ENCODE measurements around the gene CSTPP1. TPM values are rescaled to one million over a fixed set of nuclear protein-coding genes. Genes with fewer than 3 reads are reported as not detected.
"Not testable (repeated sequence)": the region's sequence is repeated elsewhere in the genome, so short reads cannot be mapped to it uniquely, and the experiment has no call there.

The CSTPP1 gene
- total RNA-seq, 6 experiments from 2014 or later, result 19.4 to 29.2 (median 27.1) TPM

DNA sequence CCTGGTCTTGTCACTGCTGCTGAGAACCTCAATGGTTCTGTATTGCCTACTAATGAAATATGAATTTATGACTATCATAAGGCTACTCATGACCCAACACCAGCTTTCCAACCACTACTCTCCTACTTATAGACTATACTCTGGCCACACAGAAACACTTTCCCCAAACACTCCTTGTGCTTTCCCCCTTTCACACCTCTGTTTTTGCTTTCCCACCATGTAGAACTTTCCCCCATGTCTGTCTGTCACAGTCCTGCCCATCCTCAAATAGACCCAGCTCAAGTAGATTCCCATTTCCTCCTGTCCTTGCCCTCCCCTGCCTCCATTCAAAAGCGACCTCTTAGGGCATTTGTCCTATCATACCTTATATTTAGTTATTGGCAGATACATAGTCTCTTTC lies 134.2 kb downstream of the CSTPP1 start:
- DNase-seq, result no peak
- H3K27me3 Mint-ChIP-seq (ENCODE audit: insufficient read depth), result peaks cover 5% of the 10 kb centered on the region
- no peaks in the 10 kb centered on the region for H3K9me3 Mint-ChIP-seq
- no peaks in the 10 kb centered on the region for H3K36me3 Mint-ChIP-seq (ENCODE audit: low read depth)
- no peak overlapping the region for H3K4me3 Mint-ChIP-seq
- TF ChIP-seq, protein P1, sequence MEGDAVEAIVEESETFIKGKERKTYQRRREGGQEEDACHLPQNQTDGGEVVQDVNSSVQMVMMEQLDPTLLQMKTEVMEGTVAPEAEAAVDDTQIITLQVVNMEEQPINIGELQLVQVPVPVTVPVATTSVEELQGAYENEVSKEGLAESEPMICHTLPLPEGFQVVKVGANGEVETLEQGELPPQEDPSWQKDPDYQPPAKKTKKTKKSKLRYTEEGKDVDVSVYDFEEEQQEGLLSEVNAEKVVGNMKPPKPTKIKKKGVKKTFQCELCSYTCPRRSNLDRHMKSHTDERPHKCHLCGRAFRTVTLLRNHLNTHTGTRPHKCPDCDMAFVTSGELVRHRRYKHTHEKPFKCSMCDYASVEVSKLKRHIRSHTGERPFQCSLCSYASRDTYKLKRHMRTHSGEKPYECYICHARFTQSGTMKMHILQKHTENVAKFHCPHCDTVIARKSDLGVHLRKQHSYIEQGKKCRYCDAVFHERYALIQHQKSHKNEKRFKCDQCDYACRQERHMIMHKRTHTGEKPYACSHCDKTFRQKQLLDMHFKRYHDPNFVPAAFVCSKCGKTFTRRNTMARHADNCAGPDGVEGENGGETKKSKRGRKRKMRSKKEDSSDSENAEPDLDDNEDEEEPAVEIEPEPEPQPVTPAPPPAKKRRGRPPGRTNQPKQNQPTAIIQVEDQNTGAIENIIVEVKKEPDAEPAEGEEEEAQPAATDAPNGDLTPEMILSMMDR (IDR thresholded peaks at IDR 0.05), result no peak
- no peak overlapping the region for H3K27ac Mint-ChIP-seq
- H3K4me1 Mint-ChIP-seq (ENCODE audit: low read depth), result peaks cover 29% of the 10 kb centered on the region

DNA sequence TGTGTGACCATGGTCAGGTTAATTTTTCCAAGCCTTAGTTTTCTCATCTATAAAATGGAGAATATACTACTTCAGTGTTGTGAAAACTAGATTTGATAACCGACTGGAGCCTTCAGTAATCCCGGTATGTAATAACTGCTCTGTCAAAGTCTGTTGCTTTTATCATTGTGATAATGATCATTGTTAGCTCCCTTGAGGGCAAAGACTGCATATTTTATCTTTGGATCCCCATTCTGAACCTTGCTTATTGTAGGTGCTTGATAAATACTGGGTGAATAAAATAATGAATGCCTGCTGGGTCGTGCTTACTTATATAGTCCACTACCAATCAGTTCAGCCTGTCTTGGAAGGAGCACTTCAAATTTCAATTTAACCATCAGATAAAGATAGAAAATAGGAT lies 134.8 kb downstream of the CSTPP1 start:
- Mint-ChIP-seq H3K27me3 (ENCODE audit: insufficient read depth) (peaks cover 6% of the 10 kb centered on the region), H3K4me1 (ENCODE audit: low read depth) (peaks cover 25% of the 10 kb centered on the region), H3K36me3 (ENCODE audit: low read depth) (no peaks in the 10 kb centered on the region), H3K4me3 (no peak overlapping the region), H3K9me3 (no peaks in the 10 kb centered on the region), H3K27ac (no peak overlapping the region)
- no peak for DNase-seq
- TF ChIP-seq, protein P1 (IDR thresholded peaks at IDR 0.05), result no peak

DNA sequence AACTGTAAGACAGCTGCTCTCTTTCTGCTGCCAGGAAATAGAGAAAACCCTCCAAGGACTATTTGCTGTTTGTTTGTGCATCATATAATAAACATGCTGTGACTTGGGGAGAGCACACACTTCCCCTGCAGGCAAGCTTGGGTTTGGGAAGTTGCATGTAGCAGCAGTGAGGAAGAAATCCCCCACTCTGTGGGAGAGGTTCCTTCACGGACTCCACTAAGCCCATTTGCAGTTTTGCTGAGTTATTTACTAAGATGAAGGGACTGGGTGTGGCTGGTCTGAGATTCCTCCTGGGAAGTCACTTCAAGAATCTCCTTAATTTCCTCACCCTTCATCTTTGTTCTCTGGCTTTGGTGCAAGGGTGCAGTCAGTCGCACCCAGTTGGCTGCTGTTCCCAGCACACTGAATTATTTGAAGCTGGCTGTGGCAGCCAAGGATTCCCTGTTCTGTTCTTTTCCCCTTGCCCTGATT lies 135.3 kb downstream of the CSTPP1 start:
- no peak overlapping the region for H3K27ac Mint-ChIP-seq
- peaks cover 4% of the 10 kb centered on the region; the same call in 1 of the 2 replicates for H3K36me3 Mint-ChIP-seq (ENCODE audit: low read depth)
- DNase-seq, result no peak
- peaks cover 6% of the 10 kb centered on the region for H3K27me3 Mint-ChIP-seq (ENCODE audit: insufficient read depth)
- H3K4me3 Mint-ChIP-seq, result no peak overlapping the region
- TF ChIP-seq, protein P1 (IDR thresholded peaks at IDR 0.05), result no peak
- no peaks in the 10 kb centered on the region for H3K9me3 Mint-ChIP-seq
- H3K4me1 Mint-ChIP-seq (ENCODE audit: low read depth), result peaks cover 20% of the 10 kb centered on the region

DNA sequence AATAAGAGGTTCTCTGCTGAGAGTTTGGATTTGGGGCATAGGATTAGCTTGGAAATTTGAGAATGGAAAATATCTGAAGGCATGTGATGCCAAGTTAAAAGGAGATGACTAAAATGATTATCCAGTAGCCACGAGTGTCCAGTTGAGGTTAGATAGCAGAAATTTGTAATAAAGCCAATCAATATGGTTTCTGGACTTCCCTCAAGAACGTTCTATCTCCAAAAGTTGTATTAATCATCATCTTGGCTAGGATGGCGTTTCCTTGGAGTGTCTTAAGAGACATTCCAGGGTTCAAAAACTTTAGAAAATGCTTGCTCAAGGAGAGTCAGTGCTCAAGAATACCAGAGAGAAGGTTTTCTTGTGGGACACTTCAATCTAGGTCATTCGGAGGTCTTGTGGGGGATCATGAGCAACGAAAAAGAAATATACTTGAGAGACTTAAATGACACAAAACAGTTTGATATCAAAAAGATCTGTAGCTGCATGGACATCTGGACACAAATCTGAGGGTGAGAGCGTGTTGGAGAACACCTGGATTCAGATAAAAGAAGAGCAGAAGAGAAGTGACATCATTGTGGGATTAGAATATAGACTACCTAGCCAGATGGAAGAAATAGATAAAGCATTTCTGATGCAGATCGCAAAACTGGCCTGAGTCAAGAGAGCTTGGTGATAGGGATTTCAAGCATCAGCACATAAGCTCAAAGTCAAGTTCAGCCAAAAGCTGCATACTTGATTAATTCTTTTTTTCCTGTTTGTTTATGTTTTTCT lies 142.4 kb downstream of the CSTPP1 start:
- H3K27me3 Mint-ChIP-seq (ENCODE audit: insufficient read depth), result peaks cover 2% of the 10 kb centered on the region; the same call in 1 of the 2 replicates
- H3K27ac Mint-ChIP-seq, result no peak overlapping the region
- H3K36me3 Mint-ChIP-seq (ENCODE audit: low read depth), result peaks cover 16% of the 10 kb centered on the region
- H3K4me1 Mint-ChIP-seq (ENCODE audit: low read depth), result peaks cover 6% of the 10 kb centered on the region
- H3K9me3 Mint-ChIP-seq, result peaks cover 11% of the 10 kb centered on the region
- no peak overlapping the region for H3K4me3 Mint-ChIP-seq
- TF ChIP-seq, protein P1 (IDR thresholded peaks at IDR 0.05), result no peak
- DNase-seq, result no peak

DNA sequence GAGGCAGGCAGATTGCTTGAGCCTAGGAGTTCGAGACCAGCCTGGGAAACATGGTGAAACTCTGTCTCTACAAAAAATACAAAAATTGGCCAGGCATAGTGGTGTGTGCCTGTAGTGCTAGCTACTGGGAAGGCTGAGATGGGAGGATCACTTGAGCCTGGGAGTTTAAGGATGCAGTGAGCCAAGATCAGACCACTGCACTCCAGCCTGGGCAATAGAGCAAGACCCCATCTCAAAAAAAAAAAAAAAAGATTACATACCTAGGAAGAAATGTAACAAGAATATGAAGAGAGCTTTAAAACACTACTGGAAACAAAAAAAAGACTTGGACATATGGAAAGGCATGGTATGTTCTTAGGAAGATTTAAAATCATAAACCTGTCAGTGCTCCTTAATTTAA lies 144.2 kb downstream of the CSTPP1 start:
- DNase-seq; H3K4me3 Mint-ChIP-seq; H3K27me3 Mint-ChIP-seq (ENCODE audit: insufficient read depth); H3K27ac Mint-ChIP-seq: not testable (repeated sequence)
- peaks cover 15% of the 10 kb centered on the region for H3K4me1 Mint-ChIP-seq (ENCODE audit: low read depth)
- H3K36me3 Mint-ChIP-seq (ENCODE audit: low read depth), result peaks cover 17% of the 10 kb centered on the region
- peaks cover 11% of the 10 kb centered on the region for H3K9me3 Mint-ChIP-seq

DNA sequence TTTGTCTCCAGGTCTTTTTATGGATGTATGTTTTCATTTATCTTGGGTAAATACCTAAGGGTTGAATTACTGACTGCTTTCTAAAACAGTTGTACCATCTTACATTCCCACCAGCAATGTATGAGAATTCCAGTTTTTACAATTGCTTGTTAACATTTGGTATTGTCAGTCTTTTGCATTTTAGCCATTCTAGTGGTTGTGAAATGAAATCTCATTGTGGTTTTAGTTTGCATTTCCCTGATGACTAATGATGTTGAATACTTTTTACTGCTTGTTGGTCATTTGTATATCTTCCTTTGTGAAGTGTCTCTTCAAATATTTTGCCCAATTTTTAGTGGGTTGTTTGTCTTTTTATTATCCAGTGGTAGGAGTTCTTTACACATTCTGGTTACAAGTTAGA lies 147.4 kb downstream of the CSTPP1 start:
- TF ChIP-seq, protein P1 (IDR thresholded peaks at IDR 0.05), result no peak; the same call in 1 of the 2 replicates
- peaks cover 15% of the 10 kb centered on the region for H3K4me1 Mint-ChIP-seq (ENCODE audit: low read depth)
- peaks cover 13% of the 10 kb centered on the region for H3K36me3 Mint-ChIP-seq (ENCODE audit: low read depth)
- DNase-seq, result peak; percentile 87
- H3K27ac Mint-ChIP-seq, result peak overlapping the region; percentile 40
- no peaks in the 10 kb centered on the region; the same call in 1 of the 2 replicates for H3K27me3 Mint-ChIP-seq (ENCODE audit: insufficient read depth)
- peaks cover 11% of the 10 kb centered on the region for H3K9me3 Mint-ChIP-seq
- no peak overlapping the region for H3K4me3 Mint-ChIP-seq
